ENCODE measurements around the gene STOML1. TPM values are rescaled to one million over a fixed set of nuclear protein-coding genes. Genes with fewer than 3 reads are reported as not detected.
A peak's percentile ranks its signal among the peaks of the same experiment; 100 is the strongest.

The STOML1 gene
- total RNA-seq, 1 experiment from 2014 or later = 2.5 TPM

DNA sequence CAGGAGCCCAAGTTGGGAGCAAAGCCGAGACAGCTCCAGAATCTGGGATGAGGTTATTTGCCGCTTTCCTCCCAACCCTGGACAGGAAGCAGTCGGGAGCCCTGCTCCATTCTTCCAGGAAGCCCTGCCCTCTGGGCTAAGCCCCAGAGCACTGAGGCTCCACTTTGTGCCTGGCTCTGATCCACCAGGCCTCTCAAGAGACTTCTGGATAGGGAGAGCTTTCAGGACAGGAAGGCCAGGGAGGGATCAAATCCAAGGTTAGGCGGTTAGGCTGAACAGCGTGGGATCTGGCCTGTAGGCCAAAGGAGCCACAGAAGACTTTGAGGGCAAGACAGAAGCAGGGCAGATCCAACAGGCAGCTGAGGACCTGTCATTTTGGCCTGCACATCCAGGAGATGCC is 835 bp downstream of the STOML1 start:
- H3K79me1 ChIP-seq (ENCODE audit: insufficient read depth, low read depth, low read length, poor library complexity, severe bottlenecking) = no peaks in the 10 kb centered on the region
- H2BK12ac ChIP-seq (ENCODE audit: insufficient read length, low read depth, low read length) = no peak overlapping the region
- no peak overlapping the region for H3K56ac ChIP-seq (ENCODE audit: insufficient read length, low read depth, low read length)
- Mint-ChIP-seq H3K27me3 (ENCODE audit: low read depth) (peaks cover 16% of the 10 kb centered on the region), H3K36me3 (ENCODE audit: insufficient read depth in 1 of 3, low read depth in 3 of 3) (no peaks in the 10 kb centered on the region), H3K9me3 (no peaks in the 10 kb centered on the region; a peak in 1 of 5 replicates), H3K27ac (no peak overlapping the region), H3K4me1 (peaks cover 15 to 18% of the 10 kb centered on the region in 2 experiments), H3K4me3 (peak overlapping the region; percentile 77 to 83)
- H4K8ac ChIP-seq (replicated peaks; ENCODE audit: insufficient read length, low read depth, low read length) = no peak overlapping the region
- TF ChIP-seq, protein P1, sequence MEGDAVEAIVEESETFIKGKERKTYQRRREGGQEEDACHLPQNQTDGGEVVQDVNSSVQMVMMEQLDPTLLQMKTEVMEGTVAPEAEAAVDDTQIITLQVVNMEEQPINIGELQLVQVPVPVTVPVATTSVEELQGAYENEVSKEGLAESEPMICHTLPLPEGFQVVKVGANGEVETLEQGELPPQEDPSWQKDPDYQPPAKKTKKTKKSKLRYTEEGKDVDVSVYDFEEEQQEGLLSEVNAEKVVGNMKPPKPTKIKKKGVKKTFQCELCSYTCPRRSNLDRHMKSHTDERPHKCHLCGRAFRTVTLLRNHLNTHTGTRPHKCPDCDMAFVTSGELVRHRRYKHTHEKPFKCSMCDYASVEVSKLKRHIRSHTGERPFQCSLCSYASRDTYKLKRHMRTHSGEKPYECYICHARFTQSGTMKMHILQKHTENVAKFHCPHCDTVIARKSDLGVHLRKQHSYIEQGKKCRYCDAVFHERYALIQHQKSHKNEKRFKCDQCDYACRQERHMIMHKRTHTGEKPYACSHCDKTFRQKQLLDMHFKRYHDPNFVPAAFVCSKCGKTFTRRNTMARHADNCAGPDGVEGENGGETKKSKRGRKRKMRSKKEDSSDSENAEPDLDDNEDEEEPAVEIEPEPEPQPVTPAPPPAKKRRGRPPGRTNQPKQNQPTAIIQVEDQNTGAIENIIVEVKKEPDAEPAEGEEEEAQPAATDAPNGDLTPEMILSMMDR (conservative IDR thresholded peaks at IDR 0.05) = no peak
- H3K27ac ChIP-seq (ENCODE audit: insufficient read length, low read depth, low read length) = no peak overlapping the region
- peaks cover 11% of the 10 kb centered on the region for H3K23me2 ChIP-seq (ENCODE audit: insufficient read length, low read depth, low read length, poor library complexity, severe bottlenecking)
- WGBS (ENCODE audit: extremely low coverage, insufficient read length, low lambda C conversion rate) = no CpG with 5 or more reads among the region's 5 CpGs
- no peak overlapping the region for H3K18ac ChIP-seq (ENCODE audit: insufficient read length, low read depth, low read length)
- H3K4me1 ChIP-seq (ENCODE audit: insufficient read depth, low read length) = no peaks in the 10 kb centered on the region
- H3K14ac ChIP-seq (ENCODE audit: insufficient read depth, low read length) = no peak overlapping the region
- H2AFZ ChIP-seq (ENCODE audit: low read length) = no peak overlapping the region
- H4K5ac ChIP-seq (ENCODE audit: insufficient read length, low read depth, low read length) = no peak overlapping the region
- no peaks in the 10 kb centered on the region for H3K9me3 ChIP-seq (ENCODE audit: control insufficient read depth, low read depth, low read length)
- H3K4ac ChIP-seq (ENCODE audit: low read depth, low read length) = no peak overlapping the region
- no peak overlapping the region for H3T11ph ChIP-seq (ENCODE audit: low read length)
- no peak overlapping the region for H2BK20ac ChIP-seq (ENCODE audit: low read depth, low read length, poor library complexity, severe bottlenecking)
- H3K23ac ChIP-seq (ENCODE audit: insufficient read length, low read depth, low read length) = no peak overlapping the region
- no peak overlapping the region for H2BK15ac ChIP-seq (ENCODE audit: low read depth, low read length)
- no peak for DNase-seq
- H3K9ac ChIP-seq (ENCODE audit: extremely low read depth, insufficient read length, low read length) = no peak overlapping the region
- no peak overlapping the region for H2BK5ac ChIP-seq (ENCODE audit: insufficient read length, low read length)
- no peaks in the 10 kb centered on the region for H3K27me3 ChIP-seq (ENCODE audit: insufficient read depth, low read length)
- H2BK120ac ChIP-seq (ENCODE audit: low read depth, low read length, poor library complexity, severe bottlenecking) = no peak overlapping the region
- no peak overlapping the region for H2AK5ac ChIP-seq (ENCODE audit: insufficient read length, low read length)
- no peaks in the 10 kb centered on the region; the same call in 1 of the 2 replicates for H3K79me2 ChIP-seq (ENCODE audit: insufficient read depth, low read length)
- no peaks in the 10 kb centered on the region for H4K20me1 ChIP-seq (ENCODE audit: control insufficient read depth, insufficient read depth, insufficient read length)
- H3K4me2 ChIP-seq (ENCODE audit: insufficient read depth, insufficient read length, low read length) = peak overlapping the region; percentile 60
- H4K91ac ChIP-seq (ENCODE audit: insufficient read length, low read depth, low read length) = no peak overlapping the region

All from H9 (cell line).